AG08395 (cell line): ENCODE data around the gene HIPK2.

Experiments
- DNase-seq: peaks from one replicate; pipeline ENCODE4 v3.0.0; 2012; ENCODE audit warnings: mixed read lengths, low spot score

The HIPK2 gene

DNA sequence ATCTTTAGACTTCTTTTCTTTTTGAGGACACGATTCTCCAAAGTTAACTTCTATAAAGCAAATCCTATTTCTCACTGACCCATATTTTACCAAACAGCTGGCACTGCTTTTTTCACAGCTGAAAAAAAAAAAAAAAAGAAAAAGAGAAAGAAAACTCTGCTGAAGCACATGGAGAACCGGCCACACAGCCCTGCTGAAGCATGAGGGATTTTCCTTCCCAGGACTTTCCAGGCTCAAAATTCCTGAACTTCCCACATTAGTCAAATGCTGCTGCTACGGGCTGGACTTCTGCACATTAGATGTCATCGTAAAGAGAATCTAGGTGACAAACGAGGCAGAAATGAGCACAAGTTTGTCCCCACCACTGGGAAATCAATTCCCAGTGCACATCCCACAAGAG, 25.2 kb downstream of the HIPK2 start:
- DNase-seq: no peak

DNA sequence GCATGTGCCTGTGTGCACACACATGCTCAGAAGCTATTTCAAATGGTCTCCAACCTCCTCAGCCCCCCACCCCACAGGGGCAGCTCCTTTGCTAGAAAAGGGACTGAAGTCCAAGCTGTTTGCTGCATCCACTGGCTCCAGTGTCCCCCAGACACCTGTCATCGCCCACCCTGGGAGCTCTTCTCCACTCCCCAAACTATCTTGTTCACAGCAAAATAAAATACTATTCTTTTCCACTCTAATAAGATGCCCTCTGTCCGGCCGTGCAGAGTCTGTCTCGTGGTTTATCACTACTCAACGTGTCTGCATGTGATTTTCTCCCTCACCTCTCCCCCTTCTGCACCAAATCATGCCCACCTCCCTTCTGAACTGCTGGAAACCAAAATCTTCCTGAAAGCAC, 25.6 kb downstream of the HIPK2 start:
- DNase-seq: no peak

GRCh38 chr7:139750459-139751095, 27.2 kb downstream of the HIPK2 start:
- DNase-seq: no peak

- no peak for DNase-seq
These were observed 28.3 kb downstream of the HIPK2 start for GRCh38 chr7:139749545-139749944.

- no peak for DNase-seq
These were observed 28.9 kb downstream of the HIPK2 start for GRCh38 chr7:139748941-139749340.

GRCh38 chr7:139748373-139748765, 29.4 kb downstream of the HIPK2 start:
- no peak for DNase-seq

GRCh38 chr7:139747662-139748372, 30.0 kb downstream of the HIPK2 start:
- DNase-seq: no peak

GRCh38 chr7:139746652-139747051, 31.1 kb downstream of the HIPK2 start:
- DNase-seq: no peak

- DNase-seq: peak; percentile 21
These were observed 32.1 kb downstream of the HIPK2 start for GRCh38 chr7:139745678-139746143.

- DNase-seq: no peak
These were observed 32.8 kb downstream of the HIPK2 start for GRCh38 chr7:139744768-139745677.

DNA sequence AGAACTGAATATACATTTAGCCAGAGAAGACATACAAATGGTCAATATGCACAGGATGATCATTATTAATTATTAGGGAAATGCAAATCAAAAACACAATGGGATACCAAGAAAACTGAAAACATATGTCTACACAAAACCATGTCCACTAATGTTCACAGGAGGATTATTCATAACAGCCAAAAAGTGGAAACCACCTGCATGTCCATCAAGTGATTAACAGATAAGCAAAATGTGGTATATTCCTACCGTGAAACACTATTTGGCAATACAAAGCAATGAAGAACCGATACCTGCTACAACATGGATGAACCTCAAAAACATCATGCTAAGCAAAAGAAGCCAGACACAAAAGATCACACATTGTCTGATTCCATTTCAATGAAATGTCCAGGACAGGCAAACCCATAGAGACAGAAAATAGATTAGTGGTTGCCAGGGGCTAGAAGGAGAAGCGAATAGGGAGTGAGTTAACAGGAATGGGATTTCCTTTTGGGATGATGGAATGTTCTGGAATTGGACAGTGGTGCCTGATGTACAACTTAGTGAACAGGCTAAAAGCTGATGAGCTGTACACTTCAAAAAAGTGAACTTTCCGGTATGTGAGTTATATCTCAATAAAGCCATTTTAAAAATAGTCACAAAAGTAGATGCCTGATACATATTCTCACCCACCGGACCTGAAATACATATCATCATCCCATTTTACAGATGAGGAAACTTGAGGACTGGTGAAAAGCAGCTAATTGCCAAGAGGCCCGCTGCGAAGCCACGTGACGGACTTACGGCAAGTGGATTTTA, 33.6 kb downstream of the HIPK2 start:
- no peak for DNase-seq

- no peak for DNase-seq
These were observed 34.4 kb downstream of the HIPK2 start for GRCh38 chr7:139743267-139743966.

DNA sequence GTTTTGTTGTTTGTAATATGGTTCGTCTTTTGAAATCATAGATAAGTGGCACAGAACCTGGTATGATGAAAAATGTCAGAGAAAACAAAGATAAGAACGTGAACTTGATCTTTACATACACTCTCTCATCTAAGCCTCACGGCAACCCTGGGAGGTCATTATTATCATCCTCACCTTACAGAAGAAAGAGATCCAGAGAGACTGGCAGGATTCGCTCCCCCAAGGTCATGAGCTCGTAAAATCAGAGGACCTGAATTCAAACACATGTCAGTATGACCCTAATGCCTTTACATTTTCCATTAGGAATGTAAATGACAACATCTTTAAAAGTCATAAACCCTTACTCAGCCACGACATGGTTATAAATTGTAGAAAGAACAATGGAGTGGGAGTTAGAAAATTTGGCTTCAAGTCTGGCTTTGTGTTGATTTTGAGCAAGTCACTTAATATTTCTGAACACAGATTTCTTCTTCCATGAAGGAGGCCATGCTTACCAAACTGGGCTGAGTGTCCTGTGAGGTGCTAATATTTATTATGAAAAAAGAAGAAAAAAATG, 35.9 kb downstream of the HIPK2 start:
- no peak for DNase-seq

DNA sequence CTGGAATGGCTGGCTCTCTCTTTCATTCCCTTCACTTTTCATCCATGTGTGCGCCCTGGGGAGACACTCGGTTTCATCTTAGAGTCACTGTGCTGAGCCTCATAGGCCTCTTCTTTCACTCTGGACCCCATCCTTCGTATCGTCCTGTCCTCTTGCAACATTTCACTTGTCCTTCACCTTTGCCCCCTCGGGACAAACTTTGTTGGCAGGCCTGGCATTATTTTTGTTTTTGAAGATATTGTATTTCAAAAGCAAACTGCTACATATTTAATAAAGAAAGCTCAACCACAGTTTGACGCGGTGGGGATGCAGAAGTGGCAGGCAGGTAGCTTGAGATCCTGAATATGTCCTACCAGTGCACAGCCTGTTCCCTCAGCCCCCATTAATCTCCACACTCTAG, 36.6 kb downstream of the HIPK2 start:
- no peak for DNase-seq

GRCh38 chr7:139739863-139740597, 37.8 kb downstream of the HIPK2 start:
- no peak for DNase-seq

DNA sequence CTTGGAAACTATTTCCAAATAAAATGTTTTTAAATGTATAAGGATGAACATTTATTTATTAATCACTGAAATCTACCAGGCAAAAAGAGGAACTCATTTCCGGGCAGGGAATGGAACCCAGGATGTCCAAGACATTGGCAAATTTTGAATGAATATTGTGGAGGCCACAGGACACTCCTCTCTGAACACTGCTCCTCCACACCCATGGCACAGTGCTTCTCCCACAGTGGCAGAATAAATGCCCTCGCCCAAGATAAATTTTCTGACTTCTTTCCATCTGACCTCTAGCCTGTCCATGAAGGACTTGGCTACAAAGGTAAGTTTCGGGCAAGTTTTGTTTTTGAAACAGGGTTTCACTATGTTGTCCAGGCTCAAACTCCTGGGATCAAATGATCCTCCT, 39.0 kb downstream of the HIPK2 start:
- DNase-seq: no peak

GRCh38 chr7:139738101-139738489, 39.7 kb downstream of the HIPK2 start:
- DNase-seq: no peak

DNA sequence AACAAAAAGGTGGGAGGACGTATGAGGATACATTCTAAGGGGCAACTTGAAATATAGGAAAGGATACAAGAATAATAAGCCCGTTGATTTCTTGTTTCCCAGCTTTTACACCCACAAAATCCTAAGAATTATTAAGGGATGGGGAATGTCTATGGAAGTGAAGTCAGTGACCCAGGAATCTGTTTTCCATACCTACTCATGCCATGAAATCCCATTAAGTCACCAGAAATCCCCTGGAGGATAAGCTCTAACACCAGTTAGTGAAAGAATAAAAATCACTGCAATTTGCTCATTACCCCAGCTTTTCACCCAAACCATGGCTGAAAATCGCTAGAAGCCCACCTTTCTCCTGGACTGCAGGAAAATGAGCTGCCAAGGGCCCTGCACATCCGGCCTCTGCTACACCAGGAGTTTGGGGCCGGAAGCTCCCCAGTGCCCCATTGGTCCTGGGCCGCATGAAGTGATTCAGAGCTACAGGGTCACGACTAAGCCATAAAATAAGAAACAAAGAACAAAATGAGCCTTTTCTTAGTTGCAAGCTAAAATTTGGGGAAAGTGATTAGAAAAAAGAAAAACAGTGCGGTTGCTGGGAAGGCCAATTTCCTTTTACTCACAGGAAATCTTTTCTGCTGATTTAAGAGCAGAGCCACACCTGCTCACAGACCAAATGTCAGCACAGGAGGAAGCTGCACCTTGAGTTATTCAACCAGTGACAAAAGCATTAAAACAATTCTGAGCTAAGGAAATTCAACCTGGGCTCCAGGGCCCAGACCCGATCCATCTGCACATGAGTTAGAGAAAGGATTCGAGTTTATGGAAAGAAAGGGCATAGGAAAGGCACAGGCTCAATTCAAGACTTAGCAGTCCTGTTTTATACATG, 40.3 kb downstream of the HIPK2 start:
- no peak for DNase-seq

DNA sequence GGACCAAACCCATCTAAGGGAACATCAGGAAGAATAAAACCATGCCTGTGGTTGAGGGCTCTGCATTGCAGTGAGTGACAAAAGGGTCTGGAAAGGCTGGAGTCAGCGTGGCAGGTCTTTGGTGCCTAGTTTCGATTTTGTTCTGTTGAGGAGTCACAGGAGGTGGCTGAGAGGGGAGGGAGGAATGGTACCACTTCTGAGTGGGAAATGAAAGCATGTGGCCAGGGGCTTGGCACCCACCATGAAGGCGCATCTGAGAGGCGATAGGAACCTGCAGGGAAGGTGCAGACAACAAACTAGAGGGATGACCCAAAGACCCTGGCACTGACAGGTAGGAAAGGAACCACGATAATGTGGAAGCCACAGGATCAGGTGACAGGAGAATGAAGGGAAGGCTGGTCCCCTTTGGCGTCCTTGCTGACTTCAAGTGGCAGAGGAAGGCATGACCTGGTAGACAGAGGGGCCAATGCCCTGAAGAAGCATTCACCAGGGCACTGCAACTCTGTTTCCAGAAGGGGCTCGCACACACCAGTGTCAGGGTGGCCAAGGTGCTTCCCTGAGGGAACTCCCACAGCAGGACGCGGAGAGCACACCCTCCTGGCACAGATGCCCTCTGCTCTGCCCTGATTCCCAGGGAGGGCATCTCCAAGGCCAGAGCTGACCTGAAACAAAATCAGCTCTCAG, 41.7 kb downstream of the HIPK2 start:
- DNase-seq: no peak
